Tibial nerve (tissue), 3 donors: ENCODE results near the gene SMAD1.

Experiments used
- CTCF ChIP-seq, 5 experiments: fragments of 200-600 bp in 3 of 5; fragments of 450-650 bp in 2 of 5; sonication (generic) in 3 of 5; IDR thresholded peaks; one replicate each; pipeline ENCODE4 v1.5.1; 2016 to 2019; ENCODE audit warnings: antibody characterized with exemption in 5 of 5, mild to moderate bottlenecking in 3 of 5, moderate library complexity in 2 of 5
- POLR2A ChIP-seq, 2 donors: fragments of 450-650 bp; IDR thresholded peaks; one replicate each; pipeline ENCODE4 v1.6.1; 2017; ENCODE audit warnings: antibody characterized with exemption in 2 of 2, mild to moderate bottlenecking in 2 of 2, moderate library complexity in 2 of 2

- TF ChIP-seq CTCF (IDR thresholded peaks at IDR 0.05) (no peak), POLR2A (IDR thresholded peaks at IDR 0.05) (no peak)
These were observed 46.1 kb downstream of the SMAD1 start for GRCh38 chr4:145527773-145528172.
